GM21576 (cell line): ENCODE data around the gene SERPINA10.

Source experiments
- ATAC-seq: cut with Tn5 transposase; IDR thresholded peaks from one replicate; pipeline ENCODE4 v1.9.1; 2021; ENCODE audit warnings: mild to moderate bottlenecking, moderate library complexity; ENCODE audit not compliant: unreplicated experiment

The SERPINA10 gene

DNA sequence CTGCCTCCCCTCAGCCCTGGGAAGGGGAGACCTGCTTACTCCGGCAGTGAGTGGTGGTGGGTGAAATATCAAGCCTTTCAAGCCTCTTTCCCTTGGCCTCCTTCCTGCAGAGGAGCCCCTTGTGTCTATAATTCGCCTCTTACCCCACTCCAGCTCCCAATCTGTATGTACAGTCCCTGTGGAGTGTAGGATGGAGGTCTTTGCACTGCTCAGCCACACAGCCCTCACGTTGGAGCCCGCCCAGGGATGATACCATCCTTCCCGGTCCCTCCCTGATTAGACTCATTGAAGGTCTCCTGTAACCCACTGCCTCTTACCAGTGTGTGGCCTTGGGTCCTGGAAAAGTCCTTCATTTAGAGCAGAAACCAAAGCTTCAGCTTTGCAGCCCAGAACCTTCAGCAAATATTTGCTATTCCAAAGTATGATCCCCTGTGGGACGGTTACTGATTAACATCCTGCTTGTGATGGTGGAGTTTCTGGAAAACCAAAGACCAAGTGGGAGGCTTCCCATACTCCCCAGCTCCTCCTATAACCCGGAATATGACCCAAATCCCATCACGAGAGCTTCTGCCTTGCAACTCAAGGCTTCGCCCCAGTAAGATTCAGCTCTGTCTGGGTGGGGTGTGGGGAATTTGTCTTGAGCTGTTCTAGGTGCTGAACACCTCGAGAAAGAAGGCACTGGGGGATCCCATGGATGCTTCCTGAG is at the start of gene SERPINA10:
Gene SERPINA10, minus strand, starts transcription at position 397 of the 706 bp plus-strand sequence. CDS start 2,675 bp downstream, outside the sequence.
- no peak for ATAC-seq

DNA sequence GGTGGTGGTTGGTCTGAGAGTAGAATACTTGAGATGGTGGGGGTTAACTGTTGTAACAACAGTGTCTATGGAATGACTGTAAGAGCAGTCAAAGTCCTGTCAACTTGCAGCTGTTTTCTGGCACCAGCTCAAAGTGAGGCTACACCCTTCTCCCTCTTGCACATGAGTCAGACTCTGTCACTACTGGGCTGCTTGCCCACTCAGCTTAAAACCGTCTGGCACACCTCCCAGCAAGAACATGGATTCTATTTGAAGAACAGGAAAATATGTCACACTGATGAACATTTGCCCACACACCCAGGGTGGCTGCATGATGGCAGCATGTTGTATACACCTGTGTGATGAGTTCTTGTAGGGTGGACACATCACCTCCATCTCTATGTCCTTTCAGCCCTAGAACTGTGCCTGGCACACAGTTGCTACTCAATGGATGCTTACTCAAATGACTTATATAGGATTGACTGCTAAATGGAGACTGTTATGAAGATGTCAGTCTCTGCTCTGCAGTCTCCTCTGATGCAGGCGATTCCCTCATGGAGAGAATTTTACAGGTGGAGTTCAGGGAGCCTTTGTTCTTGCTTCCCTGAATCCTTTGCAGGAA is 49.4 kb upstream of the SERPINA10 start:
- no peak for ATAC-seq

GRCh38 chr14:94341656-94342333 is 48.7 kb upstream of the SERPINA10 start:
- no peak for ATAC-seq

- ATAC-seq = no peak
Measured at GRCh38 chr14:94340533-94340932, 47.5 kb upstream of the SERPINA10 start.

DNA sequence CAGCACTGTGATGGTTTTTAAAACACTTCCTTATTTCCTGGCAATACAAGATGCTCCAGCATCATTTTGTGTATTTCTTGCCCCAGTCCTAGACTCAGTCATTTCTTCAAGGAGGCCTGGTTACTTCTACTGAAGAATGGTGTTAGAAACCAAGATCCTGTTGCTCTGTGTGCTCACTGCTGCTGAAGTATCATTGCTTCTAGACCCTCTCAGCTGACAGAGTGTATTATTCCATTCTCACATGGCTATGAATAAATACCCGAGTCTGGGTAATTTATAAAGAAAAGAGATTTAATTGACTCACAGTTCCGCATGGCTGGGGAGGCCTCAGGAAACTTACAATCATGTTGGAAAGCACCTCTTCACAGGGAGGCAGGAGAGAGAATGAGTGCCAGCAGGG is 45.0 kb upstream of the SERPINA10 start:
- no peak for ATAC-seq

DNA sequence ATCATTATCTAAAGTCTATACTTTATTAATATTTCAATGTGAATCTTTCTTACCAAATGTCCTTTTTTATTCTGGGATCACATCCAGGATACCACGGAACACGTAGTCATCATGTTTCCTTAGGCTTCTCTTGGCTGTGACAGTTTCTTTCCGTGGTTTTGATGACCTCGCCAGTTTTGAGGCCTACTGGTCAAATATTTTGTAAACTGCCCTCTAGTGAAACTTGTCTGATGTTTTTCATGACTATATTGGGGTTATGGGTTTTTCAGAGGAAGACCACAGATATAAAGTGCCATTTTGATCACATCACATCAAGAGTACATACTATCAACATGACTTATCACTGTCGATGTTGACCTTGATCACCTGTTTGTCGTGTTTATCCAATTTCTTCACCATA is 44.2 kb upstream of the SERPINA10 start:
- no peak for ATAC-seq

DNA sequence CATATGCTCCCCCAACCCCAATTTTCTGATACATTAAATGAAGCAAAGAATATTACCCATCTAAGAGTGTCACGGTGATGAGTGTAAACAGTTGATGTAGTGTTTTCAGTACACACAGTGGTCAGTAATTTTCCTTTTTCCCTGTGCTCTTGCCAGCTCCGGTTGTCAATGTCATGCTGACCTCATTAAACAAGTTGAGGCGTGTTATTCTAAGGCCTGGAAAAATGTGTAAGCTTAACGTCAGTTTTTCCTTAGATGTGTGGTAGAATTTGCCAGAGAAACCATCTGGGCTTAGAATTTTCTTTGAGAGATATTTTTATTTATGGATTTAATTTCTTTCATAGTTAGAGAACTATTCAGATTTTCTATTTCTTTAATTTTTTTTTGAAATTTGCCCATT is 41.8 kb upstream of the SERPINA10 start:
- no peak for ATAC-seq

GRCh38 chr14:94332587-94332986 is 39.5 kb upstream of the SERPINA10 start:
- no peak for ATAC-seq

DNA sequence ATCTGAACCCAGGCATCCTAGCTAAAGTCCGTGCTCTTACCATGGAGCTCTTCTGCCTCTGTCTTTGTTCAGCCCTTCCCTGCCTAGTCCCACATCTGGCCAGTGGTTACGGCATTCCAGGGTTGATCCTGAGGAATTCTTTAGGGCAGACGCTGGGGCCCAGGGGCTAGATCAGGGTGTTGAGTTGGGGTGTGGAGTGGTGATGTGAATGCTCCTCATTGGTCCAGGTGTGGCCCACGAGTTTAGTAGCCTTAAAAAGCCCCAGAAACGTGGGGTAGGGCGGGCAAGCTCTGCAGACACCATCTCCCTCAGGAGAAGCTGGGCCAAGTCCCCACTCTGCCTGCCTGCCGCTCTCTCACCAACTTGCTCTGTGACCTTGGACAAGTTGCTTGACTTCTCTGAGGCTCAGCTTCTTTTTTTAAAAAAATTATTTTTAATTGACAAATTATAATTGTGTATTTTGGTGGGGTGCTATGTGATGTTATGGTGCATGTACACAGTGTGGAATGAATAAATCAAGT is 39.1 kb upstream of the SERPINA10 start:
- no peak for ATAC-seq

GRCh38 chr14:94331462-94331861 is 38.4 kb upstream of the SERPINA10 start:
- ATAC-seq = no peak

DNA sequence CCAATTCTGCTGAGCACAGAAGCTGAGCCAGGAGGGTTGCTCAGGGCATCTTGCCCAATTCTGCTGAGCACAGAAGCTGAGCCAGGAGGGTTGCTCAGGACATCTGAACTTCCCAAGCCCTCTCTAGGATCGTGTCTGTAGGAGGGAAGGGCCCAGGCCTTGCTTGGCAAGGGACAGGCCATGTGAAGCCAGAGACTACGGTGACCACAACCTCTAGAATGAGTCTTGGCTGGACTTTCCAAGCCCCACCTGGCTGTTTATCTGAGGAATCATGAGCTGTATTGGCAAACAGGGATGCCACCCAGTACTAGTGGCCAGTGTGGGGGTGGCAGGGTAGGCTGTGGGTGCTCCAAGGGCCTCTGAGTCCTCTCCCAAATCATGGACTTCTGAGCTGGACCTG is 37.8 kb upstream of the SERPINA10 start:
- ATAC-seq = no peak

- ATAC-seq = no peak
Measured at GRCh38 chr14:94330432-94330831, 37.4 kb upstream of the SERPINA10 start.

- no peak for ATAC-seq
Measured at GRCh38 chr14:94329857-94330256, 36.8 kb upstream of the SERPINA10 start.

GRCh38 chr14:94328196-94328595 is 35.1 kb upstream of the SERPINA10 start:
- ATAC-seq = no peak

- ATAC-seq = no peak
Measured at GRCh38 chr14:94322648-94323570, 29.8 kb upstream of the SERPINA10 start, which contains the start of gene SERPINA6. Gene SERPINA6 (minus strand): TSS chr14:94323336. CDS start chr14:94314648, 8,688 bp downstream.

DNA sequence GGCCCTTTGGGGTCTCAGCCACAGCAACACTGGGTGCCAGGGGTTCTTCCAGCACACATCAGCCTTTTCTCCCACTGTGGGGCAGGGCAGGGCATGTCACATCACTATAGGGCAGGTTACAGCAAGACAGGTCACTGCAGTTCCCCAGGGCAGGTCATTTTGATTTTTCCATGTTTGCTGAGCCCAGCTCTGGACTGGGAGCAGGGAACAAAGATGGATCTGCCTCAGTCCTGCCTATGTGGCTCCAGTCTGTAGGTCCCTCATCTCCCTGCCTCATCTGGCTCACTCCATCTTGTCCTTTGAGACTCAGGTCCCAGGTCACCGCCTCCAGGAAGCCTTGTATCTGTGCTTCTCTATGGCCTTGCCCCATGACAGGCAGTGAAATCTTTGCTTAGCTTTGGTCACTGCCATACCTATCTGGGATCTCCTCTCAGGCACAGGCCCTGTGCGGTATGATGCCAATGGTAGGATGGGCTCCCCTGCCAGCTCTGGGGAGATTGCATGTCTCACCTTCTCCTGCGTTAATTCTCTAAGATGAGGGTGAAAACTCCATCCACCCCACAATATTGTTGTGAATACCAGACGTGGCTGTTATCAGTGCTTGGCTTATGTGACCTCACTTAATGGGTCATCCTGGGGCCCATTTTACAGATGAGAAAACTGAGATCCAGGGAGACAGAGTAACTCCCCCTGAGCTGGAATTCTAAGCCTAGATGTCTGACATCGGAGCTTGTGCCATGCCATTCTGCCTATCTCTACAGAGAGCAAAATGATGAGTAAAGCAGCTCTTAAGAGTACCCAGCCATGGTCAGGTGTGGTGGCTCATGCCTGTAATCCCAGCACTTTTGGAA is 28.6 kb upstream of the SERPINA10 start:
- no peak for ATAC-seq

DNA sequence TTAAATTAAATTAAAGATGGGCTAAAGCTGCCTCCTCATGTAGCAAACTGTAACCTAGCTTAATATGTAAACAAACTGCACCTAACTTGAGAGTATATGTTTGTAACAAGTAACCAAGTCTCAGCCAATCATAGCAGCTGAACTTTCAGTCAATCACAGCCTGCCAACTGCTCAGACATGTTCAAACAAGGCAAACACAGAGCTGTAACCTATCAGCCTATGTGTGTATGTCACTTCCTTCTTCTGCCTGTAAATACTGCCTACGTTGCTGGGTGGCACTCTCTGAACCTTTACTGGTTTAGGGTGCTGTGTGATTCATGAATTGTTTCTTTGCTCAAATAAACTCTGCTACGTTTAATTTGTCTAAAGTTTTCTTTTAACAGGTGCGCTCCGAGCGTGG is 27.2 kb upstream of the SERPINA10 start:
- no peak for ATAC-seq

DNA sequence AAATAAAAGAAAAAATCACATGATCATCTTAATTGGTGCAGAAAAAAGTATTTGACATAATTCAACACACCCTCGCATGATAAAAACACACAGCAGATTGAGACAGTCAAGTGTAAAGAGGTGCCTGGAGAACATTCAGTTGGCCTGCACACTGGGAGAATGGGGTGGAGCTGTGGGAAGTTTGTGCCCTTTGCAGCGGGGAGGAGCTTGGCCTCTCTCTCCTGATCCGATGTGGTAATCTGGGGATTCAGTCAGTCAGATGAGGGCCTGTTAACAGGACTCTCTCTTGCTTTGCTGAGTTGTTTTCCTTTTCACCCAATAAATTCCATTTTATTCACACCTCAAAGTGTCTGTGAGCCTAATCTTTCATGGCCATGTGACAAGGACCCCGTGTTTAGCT is 24.2 kb upstream of the SERPINA10 start:
- no peak for ATAC-seq

GRCh38 chr14:94316692-94317091 is 23.6 kb upstream of the SERPINA10 start:
- no peak for ATAC-seq

- no peak for ATAC-seq
Measured at GRCh38 chr14:94314890-94315289, 21.8 kb upstream of the SERPINA10 start.
